ENCODE data around the gene NAV3.

Gene NAV3

GRCh38 chr12:78208092-78208491 lies 377.4 kb downstream of the NAV3 start:
- no peak overlapping the region for H3K27ac ChIP-seq
- no peak for TF ChIP-seq CTCF (conservative IDR thresholded peaks at IDR 0.05)

- no peak for TF ChIP-seq CTCF (conservative IDR thresholded peaks at IDR 0.05)
- H3K27ac ChIP-seq, result no peak overlapping the region
These were observed 379.3 kb downstream of the NAV3 start for GRCh38 chr12:78209846-78210505.

GRCh38 chr12:78210506-78210860 lies 379.8 kb downstream of the NAV3 start:
- no peak for TF ChIP-seq CTCF (conservative IDR thresholded peaks at IDR 0.05)
- no peak overlapping the region for H3K27ac ChIP-seq

GRCh38 chr12:78210894-78211302 lies 380.2 kb downstream of the NAV3 start:
- no peak for TF ChIP-seq CTCF (conservative IDR thresholded peaks at IDR 0.05)
- H3K27ac ChIP-seq, result no peak overlapping the region

- TF ChIP-seq CTCF (conservative IDR thresholded peaks at IDR 0.05), result no peak
These were observed 390.1 kb downstream of the NAV3 start for GRCh38 chr12:78220811-78221210.

GRCh38 chr12:78224154-78224553 lies 393.5 kb downstream of the NAV3 start:
- TF ChIP-seq CTCF (conservative IDR thresholded peaks at IDR 0.05), result no peak

More at GRCh38 chr12:78220811-78221210, 390.1 kb downstream of the NAV3 start:
- H3K27ac ChIP-seq, result peak overlapping the region; percentile 32

GRCh38 chr12:78226763-78227162 lies 396.1 kb downstream of the NAV3 start:
- no peak for TF ChIP-seq CTCF (conservative IDR thresholded peaks at IDR 0.05)
- H3K27ac ChIP-seq, result no peak overlapping the region

More at GRCh38 chr12:78224154-78224553, 393.5 kb downstream of the NAV3 start:
- H3K27ac ChIP-seq, result no peak overlapping the region
